DMS 273 (cell line): ENCODE results near the gene GIT1.

ENCODE experiments used
- DNase-seq: peaks from one replicate; lab custom pipeline; 2025; ENCODE audit not compliant: unreplicated experiment; lab: John Stamatoyannopoulos, UW

The GIT1 gene

DNA sequence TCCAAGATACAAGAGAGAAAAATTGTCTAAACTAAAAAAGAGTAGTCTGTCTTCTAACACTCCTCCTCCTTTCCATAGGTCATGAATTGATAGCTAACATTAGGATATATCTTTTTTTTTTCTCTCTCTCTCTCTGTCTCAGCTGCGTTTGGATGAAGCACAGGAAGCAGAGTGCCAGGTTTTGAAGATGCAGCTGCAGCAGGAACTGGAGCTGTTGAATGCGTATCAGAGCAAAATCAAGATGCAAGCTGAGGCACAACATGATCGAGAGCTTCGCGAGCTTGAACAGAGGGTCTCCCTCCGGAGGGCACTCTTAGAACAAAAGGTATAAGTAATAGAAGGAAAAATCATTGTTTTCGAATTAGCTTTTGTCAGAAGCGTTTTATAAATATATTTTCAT lies 55.5 kb downstream of the GIT1 start:
- DNase-seq: no peak

DNA sequence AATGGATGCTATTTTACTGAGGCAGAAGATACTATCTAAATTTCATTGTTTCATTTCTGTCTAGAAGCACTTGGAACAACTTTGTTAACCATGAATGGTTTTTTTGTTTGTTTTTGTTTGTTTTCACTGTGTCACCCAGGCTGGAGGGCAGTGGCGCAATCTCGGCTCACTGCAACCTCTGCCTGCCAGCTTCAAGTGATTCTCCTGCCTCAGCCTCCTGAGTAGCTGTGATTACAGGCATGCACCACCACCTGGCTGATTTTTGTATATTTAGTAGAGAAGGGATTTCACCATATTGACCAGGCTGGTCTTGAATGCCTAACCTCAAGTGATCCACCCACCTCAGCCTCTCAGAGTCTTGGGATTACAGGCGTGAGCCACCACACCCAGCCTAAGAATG lies 63.1 kb downstream of the GIT1 start:
- DNase-seq: no peak

DNA sequence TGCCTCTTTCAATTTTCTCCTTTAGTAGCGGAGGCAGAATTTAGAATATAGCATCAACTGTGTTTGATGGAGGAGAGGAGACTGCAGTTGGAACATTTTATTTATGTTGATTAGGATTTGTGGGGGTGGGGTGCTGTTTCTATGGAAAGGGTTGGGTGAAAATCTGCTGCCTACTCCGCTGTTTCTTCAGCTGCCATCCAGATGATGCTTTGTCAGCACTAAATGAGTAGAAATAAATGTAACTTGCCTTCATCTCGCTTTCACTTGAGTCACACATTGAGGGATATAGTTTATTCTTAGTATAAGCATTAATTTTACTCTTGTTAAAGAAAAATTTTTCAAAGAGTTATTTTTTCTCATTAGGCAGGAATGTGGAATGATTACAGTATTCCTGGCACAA lies 64.8 kb downstream of the GIT1 start:
- DNase-seq: no peak
